Esophagus squamous epithelium (tissue), 4 donors: ENCODE results near the gene SBF1.

Source experiments
- CTCF ChIP-seq, 6 experiments: fragments of 450-650 bp in 4 of 6; fragments of 200-600 bp in 2 of 6; sonication (generic) in 2 of 6; IDR thresholded peaks; one replicate each; pipeline ENCODE4 v1.5.1; 2016 to 2019; ENCODE audit warnings: antibody characterized with exemption in 6 of 6, mild to moderate bottlenecking in 4 of 6, moderate library complexity in 4 of 6
- POLR2A ChIP-seq, 4 donors: fragments of 450-650 bp; IDR thresholded peaks; one replicate each; pipeline ENCODE4 v1.6.1; 2017; ENCODE audit warnings: antibody characterized with exemption in 4 of 4, mild to moderate bottlenecking in 4 of 4, moderate library complexity in 3 of 4

GRCh38 chr22:50408311-50408710 is 66.5 kb downstream of the SBF1 start:
- TF ChIP-seq POLR2A (IDR thresholded peaks at IDR 0.05) = no peak
- no peak for TF ChIP-seq CTCF (IDR thresholded peaks at IDR 0.05)
